ENCODE results near the gene HDAC4. TPM values are rescaled to one million over a fixed set of nuclear protein-coding genes. Genes with fewer than 3 reads are reported as not detected.

Gene HDAC4
- total and polyA plus RNA-seq, 2 of the 4 experiments (the other 2 are of a cell fraction): 4.1 to 7.2 TPM

GRCh38 chr2:239156516-239157265, 244.1 kb downstream of the HDAC4 start:
- no peak overlapping the region for H2BK15ac ChIP-seq (ENCODE audit: low read depth, low read length)
- no peak for ATAC-seq (ENCODE audit: low read depth)
- intact Hi-C loops (cut with micrococcal nuclease): no loop called here
- H3K36me3 ChIP-seq (ENCODE audit: control insufficient read depth, insufficient read depth, low read length): peaks cover 59% of the 10 kb centered on the region
- WGBS, 2 experiments (ENCODE audit: extremely low coverage in 2 of 2, insufficient read length in 1 of 2): 96% methylated on average over 5 of the region's 22 CpGs; no CpG with 5 or more reads in 1 of the 2 experiments
- no peaks in the 10 kb centered on the region for H3K9me3 ChIP-seq (ENCODE audit: control insufficient read depth, insufficient read depth, low read length)
- H3K27ac ChIP-seq (ENCODE audit: insufficient read depth, low read length): no peak overlapping the region
- H3K23ac ChIP-seq (ENCODE audit: low read depth, low read length): no peak overlapping the region
- H4K8ac ChIP-seq (ENCODE audit: low read depth in 2 of 2, low read length in 2 of 2): no peak overlapping the region
- H4K5ac ChIP-seq (ENCODE audit: low read depth, low read length): no peak overlapping the region
- H3K4me2 ChIP-seq (ENCODE audit: low read depth, low read length): no peak overlapping the region
- dilution Hi-C loops (cut with HindIII; ENCODE audit: low sequenced_read_pairs, unreplicated experiment): no loop called here
- no peak overlapping the region for H2BK120ac ChIP-seq (ENCODE audit: low read depth, low read length)
- H3K18ac ChIP-seq (ENCODE audit: low read depth, low read length): no peak overlapping the region
- H3K4me1 ChIP-seq (ENCODE audit: control insufficient read depth, insufficient read depth, low read length): no peaks in the 10 kb centered on the region
- peaks cover 6% of the 10 kb centered on the region for H3K9me1 ChIP-seq (ENCODE audit: insufficient read depth, low read length)
- H3K14ac ChIP-seq (replicated peaks; ENCODE audit: low read depth, low read length): no peak overlapping the region
- H3K79me1 ChIP-seq (ENCODE audit: low read depth in 1 of 2, low read length in 2 of 2): 0 out of 4 replicates have a peak, but pooled peaks cover 0 to 3% of the 10 kb centered on the region in 2 experiments
- H3K4me3 ChIP-seq (ENCODE audit: insufficient read depth, low read depth, low read length): no peak overlapping the region
- BruUV-seq (replicated peaks): no TSS peak
- ChIA-PET POLR2A (ENCODE audit: unreplicated experiment) (no interaction called here), CTCF (interaction anchor here (0.5 kb wide), 1 partner anchor 9 kb away, joined by 3 read pairs; no protein-coding TSS in a partner anchor)
- no peak overlapping the region for H3K9ac ChIP-seq (ENCODE audit: low read depth, low read length)
- TF ChIP-seq SMC3 (IDR thresholded peaks at IDR 0.05; ENCODE audit: low read depth, low read length): no peak
- TF ChIP-seq FOS (IDR thresholded peaks at IDR 0.05; ENCODE audit: low read depth, low read length): no peak
- no peak for TF ChIP-seq RCOR1 (IDR thresholded peaks at IDR 0.05; ENCODE audit: insufficient replicate concordance, low read length)
- TF ChIP-seq MXI1 (IDR thresholded peaks at IDR 0.05; ENCODE audit: borderline replicate concordance, low read depth, low read length): no peak
- no peak for TF ChIP-seq CHD1 (IDR thresholded peaks at IDR 0.05; ENCODE audit: low read depth, low read length)
- TF ChIP-seq MAZ (IDR thresholded peaks at IDR 0.05; ENCODE audit: borderline replicate concordance, low read depth, low read length): no peak
- no peak for TF ChIP-seq BHLHE40 (IDR thresholded peaks at IDR 0.05; ENCODE audit: low read depth, low read length)
- TF ChIP-seq MAFK (IDR thresholded peaks at IDR 0.05; ENCODE audit: low read depth, low read length): no peak
- no peak for TF ChIP-seq CEBPB (IDR thresholded peaks at IDR 0.05; ENCODE audit: low read depth, low read length)
- TF ChIP-seq, protein P1, sequence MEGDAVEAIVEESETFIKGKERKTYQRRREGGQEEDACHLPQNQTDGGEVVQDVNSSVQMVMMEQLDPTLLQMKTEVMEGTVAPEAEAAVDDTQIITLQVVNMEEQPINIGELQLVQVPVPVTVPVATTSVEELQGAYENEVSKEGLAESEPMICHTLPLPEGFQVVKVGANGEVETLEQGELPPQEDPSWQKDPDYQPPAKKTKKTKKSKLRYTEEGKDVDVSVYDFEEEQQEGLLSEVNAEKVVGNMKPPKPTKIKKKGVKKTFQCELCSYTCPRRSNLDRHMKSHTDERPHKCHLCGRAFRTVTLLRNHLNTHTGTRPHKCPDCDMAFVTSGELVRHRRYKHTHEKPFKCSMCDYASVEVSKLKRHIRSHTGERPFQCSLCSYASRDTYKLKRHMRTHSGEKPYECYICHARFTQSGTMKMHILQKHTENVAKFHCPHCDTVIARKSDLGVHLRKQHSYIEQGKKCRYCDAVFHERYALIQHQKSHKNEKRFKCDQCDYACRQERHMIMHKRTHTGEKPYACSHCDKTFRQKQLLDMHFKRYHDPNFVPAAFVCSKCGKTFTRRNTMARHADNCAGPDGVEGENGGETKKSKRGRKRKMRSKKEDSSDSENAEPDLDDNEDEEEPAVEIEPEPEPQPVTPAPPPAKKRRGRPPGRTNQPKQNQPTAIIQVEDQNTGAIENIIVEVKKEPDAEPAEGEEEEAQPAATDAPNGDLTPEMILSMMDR (conservative IDR thresholded peaks at IDR 0.05; ENCODE audit: low read depth, low read length): no peak
- TF ChIP-seq ELK1 (IDR thresholded peaks at IDR 0.05; ENCODE audit: borderline replicate concordance, low read depth, low read length): no peak
- no peak for TF ChIP-seq POLR2A (IDR thresholded peaks at IDR 0.05; ENCODE audit: low read depth, low read length)
- TF ChIP-seq RAD21 (IDR thresholded peaks at IDR 0.05; ENCODE audit: low read length): no peak
- TF ChIP-seq NFE2L2 (IDR thresholded peaks at IDR 0.05; ENCODE audit: low read depth, low read length): no peak
- no peak overlapping the region for H2AFZ ChIP-seq (replicated peaks; ENCODE audit: low read length, poor library complexity)
- H2AK5ac ChIP-seq (ENCODE audit: low read depth, low read length): no peak overlapping the region
- no peak overlapping the region for H2AK9ac ChIP-seq (replicated peaks; ENCODE audit: low read depth, low read length, poor library complexity)
- H3K4ac ChIP-seq (ENCODE audit: low read depth, low read length): no peak overlapping the region
- in situ Hi-C loops (cut with MboI; ENCODE audit: low sequenced_read_pairs): no loop called here
- H3K56ac ChIP-seq (ENCODE audit: extremely low read depth, insufficient read depth, low read length): no peak overlapping the region
- no peaks in the 10 kb centered on the region for H4K20me1 ChIP-seq (ENCODE audit: insufficient read depth, low read length)
- DNase-seq: no peak
- H3K27me3 ChIP-seq (ENCODE audit: control insufficient read depth, insufficient read depth, low read length): no peaks in the 10 kb centered on the region
- H2BK5ac ChIP-seq (ENCODE audit: low read depth, low read length, poor library complexity, severe bottlenecking): no peak overlapping the region
- H2BK20ac ChIP-seq (ENCODE audit: low read depth, low read length): no peak overlapping the region
- H4K91ac ChIP-seq (ENCODE audit: insufficient read depth, low read depth, low read length): no peak overlapping the region

Measured in IMR-90 (cell line).